DND-41 (cell line): ENCODE measurements around the gene RGS5.

Experiments
- EZH2 ChIP-seq: IDR thresholded peaks from 3 replicates; pipeline ENCODE4 v1.6.1; 2012; ENCODE audit warnings: borderline replicate concordance, low read depth, mild to moderate bottlenecking, moderate library complexity, low read length, inconsistent platforms; ENCODE audit not compliant: severe bottlenecking
- TF ChIP-seq, protein P1 (sequence below): IDR thresholded peaks from 2 replicates; pipeline ENCODE4 v1.5.1; 2012; ENCODE audit warnings: borderline replicate concordance, low read length, moderate library complexity, mild to moderate bottlenecking; ENCODE audit not compliant: poor library complexity, severe bottlenecking; ENCODE audit errors: extremely low read depth

DNA sequence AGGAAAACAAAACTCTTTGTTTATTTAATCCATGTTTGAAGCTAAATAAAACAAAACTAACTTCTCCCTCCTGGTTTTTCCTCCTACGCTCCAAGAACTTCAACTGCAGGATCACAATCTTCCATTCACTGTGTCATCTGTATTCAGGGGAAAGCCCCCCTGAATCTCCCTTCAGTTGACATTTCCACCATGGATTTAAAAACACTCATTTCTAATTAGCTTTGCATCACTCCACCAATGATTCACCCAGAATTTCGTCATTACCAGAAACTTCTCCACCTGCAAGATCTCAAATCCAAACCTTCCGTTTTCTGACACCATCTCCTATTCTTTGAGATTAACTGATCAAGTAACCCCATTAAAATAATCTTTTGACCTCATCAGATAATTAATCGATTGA, 10.9 kb upstream of the RGS5 start:
- TF ChIP-seq, protein P1, sequence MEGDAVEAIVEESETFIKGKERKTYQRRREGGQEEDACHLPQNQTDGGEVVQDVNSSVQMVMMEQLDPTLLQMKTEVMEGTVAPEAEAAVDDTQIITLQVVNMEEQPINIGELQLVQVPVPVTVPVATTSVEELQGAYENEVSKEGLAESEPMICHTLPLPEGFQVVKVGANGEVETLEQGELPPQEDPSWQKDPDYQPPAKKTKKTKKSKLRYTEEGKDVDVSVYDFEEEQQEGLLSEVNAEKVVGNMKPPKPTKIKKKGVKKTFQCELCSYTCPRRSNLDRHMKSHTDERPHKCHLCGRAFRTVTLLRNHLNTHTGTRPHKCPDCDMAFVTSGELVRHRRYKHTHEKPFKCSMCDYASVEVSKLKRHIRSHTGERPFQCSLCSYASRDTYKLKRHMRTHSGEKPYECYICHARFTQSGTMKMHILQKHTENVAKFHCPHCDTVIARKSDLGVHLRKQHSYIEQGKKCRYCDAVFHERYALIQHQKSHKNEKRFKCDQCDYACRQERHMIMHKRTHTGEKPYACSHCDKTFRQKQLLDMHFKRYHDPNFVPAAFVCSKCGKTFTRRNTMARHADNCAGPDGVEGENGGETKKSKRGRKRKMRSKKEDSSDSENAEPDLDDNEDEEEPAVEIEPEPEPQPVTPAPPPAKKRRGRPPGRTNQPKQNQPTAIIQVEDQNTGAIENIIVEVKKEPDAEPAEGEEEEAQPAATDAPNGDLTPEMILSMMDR: no peak
- no peak for TF ChIP-seq EZH2
